Stomach (tissue), 9 donors: ENCODE results near the gene HAUS8. TPM values are rescaled to one million over a fixed set of nuclear protein-coding genes. Genes with fewer than 3 reads are reported as not detected.

Experiments used
- DNase-seq, 2 donors: peaks; one replicate each; pipeline versions ENCODE4 v3.0.0 to v3.0.0-alpha.2; 2013 to 2019
- H3K27ac ChIP-seq, 5 donors: fragments of 200-600 bp in 4 of 5; sonication (generic) in 4 of 5; one replicate each; pipeline ENCODE4 v1.5.1; 2013 to 2019; ENCODE audit warnings: mild to moderate bottlenecking in 1 of 5, moderate library complexity in 1 of 5
- H3K27me3 ChIP-seq, 3 donors: fragments of 200-600 bp; sonication (generic); one replicate each; pipeline ENCODE4 v1.5.1; 2017 to 2019; ENCODE audit warnings: mixed run types in 1 of 3
- H3K36me3 ChIP-seq, 4 donors: fragments of 200-600 bp; sonication (generic); 1 replicate in 3 of 4; 2 replicates in 1 of 4; pipeline ENCODE4 v1.5.1; 2016 to 2019
- H3K4me1 ChIP-seq, 4 donors: fragments of 200-600 bp; sonication (generic); one replicate each; pipeline ENCODE4 v1.5.1; 2016 to 2019
- H3K4me3 ChIP-seq, 4 donors: fragments of 200-600 bp; sonication (generic) in 3 of 4; one replicate each; pipeline ENCODE4 v1.5.1; 2016 to 2019; ENCODE audit warnings: mild to moderate bottlenecking in 1 of 4
- H3K9me3 ChIP-seq, 4 donors: fragments of 200-600 bp; sonication (generic); one replicate each; pipeline ENCODE4 v1.5.1; 2016 to 2019
- EP300 ChIP-seq: sonication (generic); formaldehyde crosslinking; IDR thresholded peaks from one replicate; pipeline ENCODE4 v1.6.1; 2017; ENCODE audit warnings: antibody characterized with exemption
- POLR2A ChIP-seq, 4 donors: fragments of 450-650 bp; IDR thresholded peaks; one replicate each; pipeline ENCODE4 v1.6.1; 2016; ENCODE audit warnings: antibody characterized with exemption in 4 of 4, control low read depth in 2 of 4, mild to moderate bottlenecking in 1 of 4, moderate library complexity in 1 of 4
- POLR2AphosphoS5 ChIP-seq, 3 donors: sonication (generic); formaldehyde crosslinking; IDR thresholded peaks; one replicate each; pipeline ENCODE4 v1.6.1; 2016; ENCODE audit warnings: antibody characterized with exemption in 3 of 3
- WGBS, 5 donors: extraction: QIAGEN DNeasy Blood & Tissue Kit in 3 of 5; methylation state at CpG; one replicate each; pipeline versions ENCODE4 v1.1.5 to v1.1.7; 2013 to 2018; 5-methylcytosine and 5-hydroxymethylcytosine counted together
- intact Hi-C: fragments of 100-400 bp; cut with DNase I; formaldehyde crosslinking; loops from one replicate; pipeline ENCODE4 v1.15.1; 2023; ENCODE audit warnings: low total_unique reads
- polyA plus RNA-seq, 3 donors: library from polyadenylated mRNA; stranded (reverse); fragments of 200-250 nt; gene quantifications; one replicate each; pipeline ENCODE4 v1.2.3, GENCODE V29; 2013
- total RNA-seq, 5 donors: library from RNA; depleted of rRNA; stranded (reverse); fragments of >200 nt; gene quantifications; one replicate each; pipeline versions ENCODE4 v1.1.0 to v1.2.3, GENCODE V29; 2014 to 2016
- TF ChIP-seq, protein P1 (sequence below), 7 experiments: fragments of 450-650 bp in 4 of 7; fragments of 200-600 bp in 3 of 7; sonication (generic) in 3 of 7; IDR thresholded peaks; one replicate each; pipeline ENCODE4 v1.5.1; 2016 to 2019; ENCODE audit warnings: antibody characterized with exemption in 7 of 7, control low read depth in 2 of 7, mild to moderate bottlenecking in 1 of 7
- donor health status: healthy with polysubstance abuse.
- donor health status: Bipolar disorder and iron deficiency.
- donor health status: healthy.

HAUS8 gene
- total and polyA plus RNA-seq, 8 donors, result 0.45 to 27.2 (median 9.0) TPM

DNA sequence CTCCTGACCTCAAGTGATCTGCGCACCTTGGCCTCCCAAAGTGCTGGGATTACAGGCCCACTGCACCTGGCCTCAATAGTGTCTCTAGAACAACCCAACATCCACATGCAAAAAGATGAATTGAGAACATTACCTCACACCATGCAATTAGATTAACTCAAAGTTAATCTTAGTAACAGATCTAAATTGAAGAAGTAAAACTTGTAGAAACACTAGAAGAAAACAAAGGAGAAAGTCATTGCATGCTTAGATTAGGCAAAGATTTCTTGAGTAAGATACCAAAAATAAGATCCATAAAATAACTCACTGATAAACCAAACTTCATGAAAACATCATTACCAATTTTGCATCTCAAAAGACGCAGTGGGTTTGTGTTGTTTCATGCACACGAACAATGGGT is 51.4 kb downstream of the HAUS8 start:
- Histone ChIP-seq H3K27me3 (peaks cover 0 to 71% (median 46%) of the 10 kb centered on the region in 3 donors), H3K27ac (no peak overlapping the region), H3K9me3 (peaks cover 8 to 24% (median 21%) of the 10 kb centered on the region in 4 donors), H3K36me3 (no peaks in the 10 kb centered on the region), H3K4me1 (peaks cover 6 to 15% (median 11%) of the 10 kb centered on the region in 4 donors), H3K4me3 (no peak overlapping the region)
- WGBS, 5 donors, result 76 to 95% (median 95%) methylated on average over 3 of the region's 3 CpGs
- TF ChIP-seq EP300, result no peak
- TF ChIP-seq, protein P1, sequence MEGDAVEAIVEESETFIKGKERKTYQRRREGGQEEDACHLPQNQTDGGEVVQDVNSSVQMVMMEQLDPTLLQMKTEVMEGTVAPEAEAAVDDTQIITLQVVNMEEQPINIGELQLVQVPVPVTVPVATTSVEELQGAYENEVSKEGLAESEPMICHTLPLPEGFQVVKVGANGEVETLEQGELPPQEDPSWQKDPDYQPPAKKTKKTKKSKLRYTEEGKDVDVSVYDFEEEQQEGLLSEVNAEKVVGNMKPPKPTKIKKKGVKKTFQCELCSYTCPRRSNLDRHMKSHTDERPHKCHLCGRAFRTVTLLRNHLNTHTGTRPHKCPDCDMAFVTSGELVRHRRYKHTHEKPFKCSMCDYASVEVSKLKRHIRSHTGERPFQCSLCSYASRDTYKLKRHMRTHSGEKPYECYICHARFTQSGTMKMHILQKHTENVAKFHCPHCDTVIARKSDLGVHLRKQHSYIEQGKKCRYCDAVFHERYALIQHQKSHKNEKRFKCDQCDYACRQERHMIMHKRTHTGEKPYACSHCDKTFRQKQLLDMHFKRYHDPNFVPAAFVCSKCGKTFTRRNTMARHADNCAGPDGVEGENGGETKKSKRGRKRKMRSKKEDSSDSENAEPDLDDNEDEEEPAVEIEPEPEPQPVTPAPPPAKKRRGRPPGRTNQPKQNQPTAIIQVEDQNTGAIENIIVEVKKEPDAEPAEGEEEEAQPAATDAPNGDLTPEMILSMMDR (IDR thresholded peaks at IDR 0.05), result no peak
- TF ChIP-seq POLR2AphosphoS5 (IDR thresholded peaks at IDR 0.05), result no peak
- no peak for TF ChIP-seq POLR2A (IDR thresholded peaks at IDR 0.05)
- intact Hi-C loops, result no loop called here
- DNase-seq, result no peak

DNA sequence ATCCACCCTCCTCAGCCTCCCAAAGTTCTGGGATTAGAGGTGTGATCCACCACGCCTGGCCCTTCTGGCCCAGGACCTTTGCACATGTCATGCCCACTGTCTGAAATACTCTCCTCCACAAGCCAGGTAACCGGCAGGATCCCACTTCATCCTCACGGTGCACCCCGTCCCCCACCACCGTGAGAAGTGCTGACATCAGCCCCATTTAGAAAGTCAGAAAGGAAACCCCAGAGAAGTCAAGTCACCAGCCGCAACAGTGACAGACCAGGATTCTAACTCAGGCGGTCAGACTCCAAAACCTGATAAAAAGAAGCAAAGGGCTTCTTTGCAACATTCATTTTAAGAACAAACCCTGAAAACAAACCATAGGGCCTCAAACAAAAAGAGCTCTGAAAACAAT is 52.5 kb downstream of the HAUS8 start:
- peaks cover 8 to 24% (median 21%) of the 10 kb centered on the region in 4 donors for H3K9me3 ChIP-seq
- peaks cover 0 to 60% (median 36%) of the 10 kb centered on the region in 3 donors for H3K27me3 ChIP-seq
- intact Hi-C loops, result no loop called here
- 80 to 92% (median 88%) methylated on average over 7 of the region's 7 CpGs for WGBS, 5 donors
- peaks cover 6 to 15% (median 11%) of the 10 kb centered on the region in 4 donors for H3K4me1 ChIP-seq
- no peaks in the 10 kb centered on the region for H3K36me3 ChIP-seq
- TF ChIP-seq POLR2A (IDR thresholded peaks at IDR 0.05) (no peak), POLR2AphosphoS5 (IDR thresholded peaks at IDR 0.05) (no peak), EP300 (no peak)
- TF ChIP-seq, protein P1 (IDR thresholded peaks at IDR 0.05), result no peak
- no peak overlapping the region for H3K27ac ChIP-seq
- no peak overlapping the region for H3K4me3 ChIP-seq
- DNase-seq, result no peak

DNA sequence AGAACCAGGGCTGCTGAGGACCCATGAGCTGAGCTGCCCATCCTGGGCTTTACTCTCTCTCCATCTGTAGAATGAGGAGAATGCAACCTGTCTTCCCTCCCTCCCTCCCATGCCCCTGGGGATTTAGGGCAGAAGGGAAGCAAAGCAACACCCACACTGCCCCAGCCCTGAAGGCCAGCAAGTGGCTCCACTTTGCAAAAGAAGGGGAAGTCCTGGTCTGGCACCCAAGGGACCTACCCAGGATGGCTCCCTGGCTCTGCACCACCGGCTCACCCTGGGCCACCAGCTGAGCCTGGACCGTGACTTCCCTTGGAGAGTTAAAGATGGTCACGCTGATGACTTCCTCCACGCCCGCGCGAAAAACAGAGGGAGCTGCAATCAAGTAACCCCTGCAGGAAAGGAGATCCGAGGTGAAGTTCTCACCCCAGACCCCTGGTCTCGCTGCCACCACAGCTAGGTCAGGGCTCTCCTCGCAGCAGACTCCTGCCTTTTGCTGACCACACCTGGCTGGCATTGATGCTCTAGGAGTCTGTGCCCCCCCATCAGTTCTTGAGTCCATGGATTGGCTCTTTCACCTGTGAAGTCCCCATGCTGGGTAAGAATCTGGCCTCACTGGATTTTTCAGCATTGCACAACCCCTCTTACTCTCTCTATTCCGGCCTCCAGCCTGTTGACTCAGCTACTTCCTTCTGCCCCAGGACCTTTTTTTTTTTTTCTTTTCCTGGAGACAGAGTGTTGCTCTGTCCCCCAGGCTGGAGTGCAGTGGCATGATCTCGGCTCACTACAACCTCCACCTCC is 53.3 kb downstream of the HAUS8 start:
- peaks cover 0 to 53% (median 28%) of the 10 kb centered on the region in 3 donors for H3K27me3 ChIP-seq
- TF ChIP-seq POLR2A (IDR thresholded peaks at IDR 0.05) (no peak), POLR2AphosphoS5 (IDR thresholded peaks at IDR 0.05) (no peak), EP300 (no peak)
- TF ChIP-seq, protein P1 (IDR thresholded peaks at IDR 0.05), result no peak
- WGBS, 5 donors, result 83 to 89% (median 85%) methylated on average over 10 to 12 of the region's 12 CpGs
- H3K4me3 ChIP-seq, result no peak overlapping the region
- intact Hi-C loops, result no loop called here
- H3K36me3 ChIP-seq, result no peaks in the 10 kb centered on the region
- DNase-seq, result no peak
- H3K27ac ChIP-seq, result no peak overlapping the region
- H3K4me1 ChIP-seq, result peaks cover 6 to 12% (median 11%) of the 10 kb centered on the region in 4 donors
- peaks cover 8 to 24% (median 21%) of the 10 kb centered on the region in 4 donors for H3K9me3 ChIP-seq

DNA sequence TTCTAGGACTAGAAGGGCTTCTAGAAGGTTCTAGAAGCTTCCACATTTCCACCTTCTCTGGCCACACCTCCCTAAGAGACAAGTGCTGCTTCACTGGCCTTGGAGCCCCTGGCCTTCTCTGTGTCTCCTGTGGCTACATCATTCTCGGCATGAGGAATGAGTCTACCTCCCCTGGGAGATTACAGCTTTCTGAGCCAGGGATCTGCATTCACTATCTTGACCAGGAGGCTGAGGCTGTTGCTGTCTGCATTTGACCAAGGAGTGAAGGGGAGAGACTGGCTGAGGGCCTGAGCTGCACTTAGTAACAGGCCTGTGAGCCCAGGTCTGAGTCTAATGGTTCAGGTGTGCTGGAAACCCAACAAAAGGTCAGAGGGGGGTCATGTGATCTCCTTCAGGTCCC is 53.9 kb downstream of the HAUS8 start:
- peaks cover 8 to 24% (median 21%) of the 10 kb centered on the region in 4 donors for H3K9me3 ChIP-seq
- H3K4me3 ChIP-seq, result no peak overlapping the region
- H3K27ac ChIP-seq, result no peak overlapping the region
- no peaks in the 10 kb centered on the region for H3K36me3 ChIP-seq
- no peak for DNase-seq
- H3K4me1 ChIP-seq, result peaks cover 5 to 9% (median 7%) of the 10 kb centered on the region in 4 donors
- intact Hi-C loops, result no loop called here
- WGBS, 5 donors, result 89 to 100% (median 98%) methylated on average over 1 of the region's 1 CpG
- no peak for TF ChIP-seq POLR2A (IDR thresholded peaks at IDR 0.05)
- no peak for TF ChIP-seq POLR2AphosphoS5 (IDR thresholded peaks at IDR 0.05)
- TF ChIP-seq, protein P1 (IDR thresholded peaks at IDR 0.05), result no peak
- TF ChIP-seq EP300, result no peak
- H3K27me3 ChIP-seq, result peaks cover 0 to 47% (median 23%) of the 10 kb centered on the region in 3 donors
